Endothelial cell of umbilical vein (primary cell): ENCODE results near the gene STT3B. TPM values are rescaled to one million over a fixed set of nuclear protein-coding genes. Genes with fewer than 3 reads are reported as not detected.

Experiments
- BruUV-seq: library from RNA; stranded (reverse); fragments of 400-500 nt; replicated peaks from 2 replicates; lab custom pipeline; 2021; lab: Mats Ljungman, UMichigan
- CTCF ChIA-PET: fragments of 300-600, 350-600 bp; sonication (Branson Sonifier 250); formaldehyde crosslinking; loops from one replicate; lab custom pipeline; 2021; ENCODE audit warnings: antibody characterized with exemption, inconsistent platforms; lab: Charles Lee
- POLR2A ChIA-PET: fragments of 300-600, 350-600 bp; sonication (Branson Sonifier 250); formaldehyde crosslinking; loops from one replicate; lab custom pipeline; 2021; ENCODE audit warnings: antibody characterized with exemption, inconsistent platforms; lab: Charles Lee
- DNase-seq: peaks from one replicate; pipeline ENCODE4 v3.0.0-alpha.2; 2011; ENCODE audit warnings: low read depth, low spot score
- FAIRE-seq: peaks from 2 replicates; lab custom pipeline; 2011; peaks lifted over from hg19 to GRCh38; lab: Jason Lieb, UNC
- H2AFZ ChIP-seq: 2 replicates; pipeline ENCODE4 v1.6.0; 2012; ENCODE audit warnings: low read depth, low read length, control low read depth, inconsistent platforms
- H3K27ac ChIP-seq: 2 replicates; pipeline ENCODE4 v1.5.1; 2011; ENCODE audit warnings: low read depth, mild to moderate bottlenecking, control low read depth, low read length, moderate library complexity; ENCODE audit not compliant: insufficient read depth
- H3K27me3 ChIP-seq, 2 experiments: 2 replicates each; pipeline versions ENCODE4 v1.6.0 to v1.6.1; 2011; ENCODE audit warnings: low read length in 2 of 2, mixed read lengths in 1 of 2; ENCODE audit not compliant: control insufficient read depth in 2 of 2, insufficient read depth in 2 of 2
- H3K36me3 ChIP-seq, 2 experiments: 2 replicates in 1 of 2; 3 replicates in 1 of 2; pipeline ENCODE4 v1.5.1; 2011; ENCODE audit warnings: low read length in 2 of 2, mild to moderate bottlenecking in 1 of 2, moderate library complexity in 1 of 2; ENCODE audit not compliant: control insufficient read depth in 2 of 2, insufficient read depth in 2 of 2; ENCODE audit errors: extremely low read depth in 1 of 2
- H3K4me1 ChIP-seq: 3 replicates; pipeline ENCODE4 v1.5.1; 2011; ENCODE audit warnings: mild to moderate bottlenecking, low read length; ENCODE audit not compliant: control insufficient read depth, insufficient read depth; ENCODE audit errors: extremely low read depth
- H3K4me2 ChIP-seq: 2 replicates; pipeline ENCODE4 v1.6.1; 2011; ENCODE audit warnings: low read length, control low read depth, mixed read lengths; ENCODE audit not compliant: insufficient read depth
- H3K4me3 ChIP-seq, 3 experiments: fragments of 200-600 bp in 1 of 3; sonication (generic), shearing (Covaris generic) in 1 of 3; replicated peaks in 1 of 3; 2 replicates each; pipeline ENCODE4 v1.5.1; 2011 to 2016; ENCODE audit warnings: control low read depth in 3 of 3, low read length in 3 of 3, mild to moderate bottlenecking in 2 of 3, inconsistent platforms in 1 of 3, low read depth in 1 of 3, moderate library complexity in 1 of 3; ENCODE audit not compliant: insufficient read depth in 1 of 3
- H3K79me2 ChIP-seq: 2 replicates; pipeline ENCODE4 v1.6.0; 2012; ENCODE audit warnings: low read length, inconsistent platforms; ENCODE audit not compliant: control insufficient read depth, insufficient read depth
- H3K9ac ChIP-seq: replicated peaks from 2 replicates; pipeline ENCODE3; 2011; ENCODE audit warnings: low read length, control low read depth; ENCODE audit not compliant: insufficient read depth; ENCODE audit errors: extremely low read depth
- H3K9me1 ChIP-seq: replicated peaks from 3 replicates; pipeline ENCODE4 v1.6.0; 2011; ENCODE audit warnings: mild to moderate bottlenecking, low read length; ENCODE audit not compliant: control insufficient read depth, insufficient read depth; ENCODE audit errors: extremely low read depth
- H3K9me3 ChIP-seq: replicated peaks from 2 replicates; pipeline ENCODE4 v1.5.1; 2012; ENCODE audit warnings: low read length, inconsistent platforms; ENCODE audit not compliant: control insufficient read depth, insufficient read depth
- H4K20me1 ChIP-seq: replicated peaks from 2 replicates; pipeline ENCODE3; 2011; ENCODE audit warnings: mild to moderate bottlenecking, low read length; ENCODE audit not compliant: control insufficient read depth, insufficient read depth; ENCODE audit errors: extremely low read depth
- EZH2 ChIP-seq: IDR thresholded peaks from 2 replicates; pipeline ENCODE4 v1.6.1; 2012; ENCODE audit warnings: borderline replicate concordance, low read depth, mild to moderate bottlenecking, moderate library complexity, low read length, inconsistent platforms; ENCODE audit not compliant: severe bottlenecking
- FOS ChIP-seq: IDR thresholded peaks from 2 replicates; pipeline ENCODE4 v1.6.1; 2011; ENCODE audit warnings: mild to moderate bottlenecking, low read length, moderate library complexity, borderline replicate concordance; ENCODE audit not compliant: insufficient read depth
- GATA2 ChIP-seq: IDR thresholded peaks from 2 replicates; pipeline ENCODE4 v1.7.0; 2011; ENCODE audit warnings: low read depth, mild to moderate bottlenecking, moderate library complexity, mixed read lengths, low read length; ENCODE audit not compliant: insufficient read length, insufficient read depth
- POLR2A ChIP-seq: IDR thresholded peaks from 2 replicates; pipeline ENCODE4 v1.6.1; 2012; ENCODE audit warnings: low read depth, mild to moderate bottlenecking, control low read depth, low read length
- POLR2AphosphoS5 ChIP-seq: IDR thresholded peaks from 2 replicates; pipeline ENCODE4 v1.6.1; 2012; ENCODE audit warnings: low read depth, mild to moderate bottlenecking, control low read depth, low read length, moderate library complexity; ENCODE audit not compliant: insufficient read depth
- dilution Hi-C: fragments of 300-500 bp; cut with MboI; formaldehyde crosslinking; loops from one replicate; pipeline ENCODE4 v1.15.0; 2019; ENCODE audit warnings: low sequenced_read_pairs; ENCODE audit not compliant: extremely low pct_ligation_motif_present
- intact Hi-C: fragments of 100-400 bp; cut with micrococcal nuclease; formaldehyde crosslinking; loops from one replicate; pipeline ENCODE4 v1.10.0; 2022
- polyA plus RNA-seq, 4 experiments: library from polyadenylated mRNA; depleted of rRNA in 3 of 4; stranded (reverse) in 3 of 4; unstranded in 1 of 4; fragments of >200 nt; gene quantifications; 2 replicates each; pipeline versions ENCODE4 v1.2.1 to v1.2.3, GENCODE V29; 2011 to 2012; ENCODE audit warnings: missing spikeins in 1 of 4
- total RNA-seq: library from RNA; stranded (reverse); gene quantifications from 2 replicates; pipeline ENCODE4 v1.2.3, GENCODE V29; 2021
- TF ChIP-seq, protein P1 (sequence below): IDR thresholded peaks from 2 replicates; pipeline ENCODE4 v1.6.1; 2011; ENCODE audit not compliant: insufficient read depth, insufficient read length

STT3B gene
- total and polyA plus RNA-seq, 2 donors (not counting 3 experiments of a cell fraction or from before 2014, with no cell fraction given): 56.4 to 113 TPM

DNA sequence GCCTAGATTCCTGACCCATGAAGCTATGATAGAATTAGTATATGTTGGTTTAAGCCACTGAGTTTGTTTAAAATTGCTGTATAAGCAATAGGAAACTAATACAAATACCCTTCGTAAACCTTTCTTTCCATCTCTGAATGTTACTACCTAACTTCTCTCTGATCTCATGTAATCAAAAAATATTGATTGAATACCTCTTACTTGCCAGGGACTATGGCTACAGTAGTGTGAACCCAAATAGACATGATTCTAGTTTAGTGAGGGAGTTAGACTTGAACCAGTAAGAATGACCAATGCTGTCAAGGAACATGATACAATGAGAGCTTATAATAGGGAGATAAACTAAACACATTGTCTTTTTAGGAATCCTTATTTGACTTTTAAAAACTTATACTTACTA lies 19.4 kb downstream of the STT3B start:
- Histone ChIP-seq H3K9me3 (no peaks in the 10 kb centered on the region), H3K4me2 (no peak overlapping the region), H3K4me1 (no peaks in the 10 kb centered on the region), H3K79me2 (peaks cover 90% of the 10 kb centered on the region), H3K36me3 (no peaks in the 10 kb centered on the region), H2AFZ (no peak overlapping the region), H3K27ac (no peak overlapping the region), H3K27me3 (no peaks in the 10 kb centered on the region), H4K20me1 (peaks cover 24% of the 10 kb centered on the region), H3K4me3 (no peak overlapping the region), H3K9me1 (peaks cover 2% of the 10 kb centered on the region), H3K9ac (no peak overlapping the region)
- dilution Hi-C loops (no loop called here), intact Hi-C loops (no loop called here)
- no TSS peak for BruUV-seq
- ChIA-PET POLR2A (interaction anchor here (0.6 kb wide), 1 partner anchor 42 kb away, joined by 4 read pairs; no protein-coding TSS in a partner anchor), CTCF (no interaction called here)
- TF ChIP-seq POLR2AphosphoS5 (no peak), EZH2 (no peak), POLR2A (no peak)
- TF ChIP-seq, protein P1, sequence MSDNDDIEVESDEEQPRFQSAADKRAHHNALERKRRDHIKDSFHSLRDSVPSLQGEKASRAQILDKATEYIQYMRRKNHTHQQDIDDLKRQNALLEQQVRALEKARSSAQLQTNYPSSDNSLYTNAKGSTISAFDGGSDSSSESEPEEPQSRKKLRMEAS: no peak
- DNase-seq: no peak
- FAIRE-seq: no peak

GRCh38 chr3:31553258-31553657 lies 20.5 kb downstream of the STT3B start:
- intact Hi-C loops (no loop called here), dilution Hi-C loops (no loop called here)
- H3K4me3 ChIP-seq: no peak overlapping the region
- peaks cover 2% of the 10 kb centered on the region for H3K9me1 ChIP-seq
- no peak overlapping the region for H3K4me2 ChIP-seq
- H3K36me3 ChIP-seq: no peaks in the 10 kb centered on the region
- ChIA-PET POLR2A (no interaction called here), CTCF (no interaction called here)
- no peaks in the 10 kb centered on the region for H3K4me1 ChIP-seq
- no peak overlapping the region for H2AFZ ChIP-seq
- no peaks in the 10 kb centered on the region for H3K27me3 ChIP-seq
- H3K79me2 ChIP-seq: peaks cover 90% of the 10 kb centered on the region
- H3K9ac ChIP-seq: no peak overlapping the region
- no TSS peak for BruUV-seq
- H3K27ac ChIP-seq: no peak overlapping the region
- H3K9me3 ChIP-seq: no peaks in the 10 kb centered on the region
- FAIRE-seq (no peak), DNase-seq (no peak)
- no peak for TF ChIP-seq POLR2A
- TF ChIP-seq GATA2: no peak
- no peak for TF ChIP-seq FOS
- peaks cover 22% of the 10 kb centered on the region for H4K20me1 ChIP-seq
